ENCODE measurements around the gene SCP2D1.

SCP2D1 gene

GRCh38 chr20:18857640-18858039, 44.1 kb downstream of the SCP2D1 start:
- H3K9me3 ChIP-seq (ENCODE audit: control insufficient read depth, low read length), result no peaks in the 10 kb centered on the region
- no peaks in the 10 kb centered on the region for H3K27me3 ChIP-seq (replicated peaks; ENCODE audit: control insufficient read depth, insufficient read depth, low read length, poor library complexity, severe bottlenecking)
- DNase-seq, result no peak
- H3K4me3 ChIP-seq (ENCODE audit: insufficient read depth, low read depth, low read length, poor library complexity, severe bottlenecking), result no peak overlapping the region
- H3K4me1 ChIP-seq (ENCODE audit: control insufficient read depth, insufficient read depth, low read length, poor library complexity, severe bottlenecking), result no peaks in the 10 kb centered on the region
- no peaks in the 10 kb centered on the region for H3K36me3 ChIP-seq (ENCODE audit: control insufficient read depth, insufficient read depth, low read length)
- H3K27ac ChIP-seq (ENCODE audit: insufficient read depth, low read length, poor library complexity, severe bottlenecking), result no peak overlapping the region

- no peak overlapping the region for H3K4me3 ChIP-seq (ENCODE audit: insufficient read depth, low read depth, low read length, poor library complexity, severe bottlenecking)
- H3K27ac ChIP-seq (ENCODE audit: insufficient read depth, low read length, poor library complexity, severe bottlenecking), result no peak overlapping the region
- H3K27me3 ChIP-seq (replicated peaks; ENCODE audit: control insufficient read depth, insufficient read depth, low read length, poor library complexity, severe bottlenecking), result no peaks in the 10 kb centered on the region
- H3K4me1 ChIP-seq (ENCODE audit: control insufficient read depth, insufficient read depth, low read length, poor library complexity, severe bottlenecking), result no peaks in the 10 kb centered on the region
- H3K36me3 ChIP-seq (ENCODE audit: control insufficient read depth, insufficient read depth, low read length), result no peaks in the 10 kb centered on the region
- no peaks in the 10 kb centered on the region for H3K9me3 ChIP-seq (ENCODE audit: control insufficient read depth, low read length)
- no peak for DNase-seq
Measured at GRCh38 chr20:18858816-18859215, 45.2 kb downstream of the SCP2D1 start.

Measured in effector memory CD4-positive, alpha-beta T cell (primary cell).